HepG2 (cell line): ENCODE results near the gene FXYD4. TPM values are rescaled to one million over a fixed set of nuclear protein-coding genes. Genes with fewer than 3 reads are reported as not detected.
A peak's percentile ranks its signal among the peaks of the same experiment; 100 is the strongest.

Experiments used
- AHDC1 ChIP-seq: sonication (generic); formaldehyde crosslinking; IDR thresholded peaks from 2 replicates; pipeline ENCODE4 v1.5.1; 2020; ENCODE audit warnings: mild to moderate bottlenecking, missing genetic modification reagents, borderline replicate concordance
- ATF3 ChIP-seq: sonication (generic); formaldehyde crosslinking; IDR thresholded peaks from 2 replicates; pipeline ENCODE4 v1.4.0; 2020; ENCODE audit warnings: missing genetic modification reagents
- GZF1 ChIP-seq: sonication (generic); formaldehyde crosslinking; IDR thresholded peaks from 2 replicates; pipeline ENCODE4 v1.5.1; 2020; ENCODE audit warnings: mild to moderate bottlenecking, missing genetic modification reagents
- MAZ ChIP-seq, 2 experiments: sonication (generic) in 1 of 2; formaldehyde crosslinking in 1 of 2; IDR thresholded peaks; 2 replicates each; pipeline versions ENCODE4 v1.5.0 to v1.6.1; 2012 to 2020; ENCODE audit warnings: low read depth in 2 of 2, mild to moderate bottlenecking in 2 of 2, borderline replicate concordance in 1 of 2, improper control_type of control experiment in 1 of 2, low read length in 1 of 2, missing genetic modification reagents in 1 of 2, moderate library complexity in 1 of 2
- MYNN ChIP-seq: sonication (generic); formaldehyde crosslinking; IDR thresholded peaks from 2 replicates; pipeline ENCODE4 v1.4.0; 2020; ENCODE audit warnings: mild to moderate bottlenecking, low read depth, missing genetic modification reagents
- PLRG1 ChIP-seq: fragments of 450-650 bp; conservative IDR thresholded peaks from 2 replicates; pipeline ENCODE4 v1.6.1; 2016
- REL ChIP-seq: sonication (generic); formaldehyde crosslinking; conservative IDR thresholded peaks from 2 replicates; pipeline ENCODE4 v1.8.0; 2022; ENCODE audit warnings: mild to moderate bottlenecking, missing genetic modification reagents, moderate library complexity
- SP2 ChIP-seq: sonication (generic); formaldehyde crosslinking; IDR thresholded peaks from 2 replicates; pipeline ENCODE4 v1.5.1; 2020; ENCODE audit warnings: mild to moderate bottlenecking, missing genetic modification reagents
- ZNF326 ChIP-seq: sonication (generic); formaldehyde crosslinking; IDR thresholded peaks from 2 replicates; pipeline ENCODE4 v1.4.0; 2020; ENCODE audit warnings: missing genetic modification reagents, borderline replicate concordance
- ZNF558 ChIP-seq: sonication (generic); formaldehyde crosslinking; IDR thresholded peaks from 2 replicates; pipeline ENCODE4 v1.9.0; 2022; ENCODE audit warnings: mild to moderate bottlenecking, missing genetic modification reagents, borderline replicate concordance
- polyA plus RNA-seq, 8 experiments: library from polyadenylated mRNA; depleted of rRNA in 3 of 8; stranded (reverse) in 7 of 8; unstranded in 1 of 8; fragments of >200 nt; fragmentation: Illumina TruSeq in 4 of 8; extraction: Trizol in 4 of 8; gene quantifications; 2 replicates each; pipeline versions ENCODE4 v1.2.1 to v1.2.3, GENCODE V29; 2011 to 2016; ENCODE audit warnings: low read depth in 4 of 8, missing spikeins in 1 of 8, mixed read lengths in 1 of 8; ENCODE audit not compliant: insufficient read depth in 1 of 8
- total RNA-seq, 5 experiments: library from RNA; depleted of rRNA; stranded (reverse); fragments of >200 nt; fragmentation: Illumina TruSeq; extraction: Trizol; gene quantifications; 2 replicates each; pipeline ENCODE4 v1.2.3, GENCODE V29; 2016; ENCODE audit warnings: low read depth in 1 of 5

FXYD4 gene
- total and polyA plus RNA-seq, 2 of the 13 experiments (the other 11 are each of a cell fraction or from before 2014, with no cell fraction given) = not detected

GRCh38 chr10:43396928-43397624 lies 25.6 kb downstream of the FXYD4 start (continued):
- TF ChIP-seq ZNF558 (CRISPR knock-in tag) = peak; percentile 22; the same call in 1 of the 2 replicates
- peak; percentile 66 for TF ChIP-seq REL (CRISPR knock-in tag)
- peak; percentile 69 for TF ChIP-seq SP2 (CRISPR knock-in tag)
- peak; percentile 51 for TF ChIP-seq GZF1 (CRISPR knock-in tag)
- TF ChIP-seq ZNF326 (CRISPR knock-in tag) = no peak
- 0 out of 2 replicates have a peak, but pooled peaks have one; percentile 59 for TF ChIP-seq MYNN (CRISPR knock-in tag)
- TF ChIP-seq ATF3 (CRISPR knock-in tag) = no peak; the same call in 1 of the 2 replicates
- TF ChIP-seq PLRG1 = no peak
- TF ChIP-seq MAZ (IDR thresholded peaks at IDR 0.05; ENCODE audit: borderline replicate concordance, low read depth, low read length) = peak; percentile 34; the same call in 1 of the 2 replicates
- peak; percentile 95 for TF ChIP-seq MAZ (CRISPR knock-in tag; IDR thresholded peaks at IDR 0.05; ENCODE audit: low read depth)
- TF ChIP-seq AHDC1 = peak; percentile 66
- TF ChIP-seq, all 625 proteins: peak for 383
